22Rv1 (cell line): ENCODE measurements around the gene LRRC63.

Experiments used
- ZFX ChIP-seq: fragments of 450-650 bp; IDR thresholded peaks from 2 replicates; pipeline ENCODE4 v1.6.1; 2017; ENCODE audit warnings: antibody characterized with exemption, borderline replicate concordance
- TF ChIP-seq, protein P1 (sequence below): fragments of 450-650 bp; IDR thresholded peaks from 2 replicates; pipeline ENCODE4 v1.5.1; 2017; ENCODE audit warnings: mild to moderate bottlenecking

DNA sequence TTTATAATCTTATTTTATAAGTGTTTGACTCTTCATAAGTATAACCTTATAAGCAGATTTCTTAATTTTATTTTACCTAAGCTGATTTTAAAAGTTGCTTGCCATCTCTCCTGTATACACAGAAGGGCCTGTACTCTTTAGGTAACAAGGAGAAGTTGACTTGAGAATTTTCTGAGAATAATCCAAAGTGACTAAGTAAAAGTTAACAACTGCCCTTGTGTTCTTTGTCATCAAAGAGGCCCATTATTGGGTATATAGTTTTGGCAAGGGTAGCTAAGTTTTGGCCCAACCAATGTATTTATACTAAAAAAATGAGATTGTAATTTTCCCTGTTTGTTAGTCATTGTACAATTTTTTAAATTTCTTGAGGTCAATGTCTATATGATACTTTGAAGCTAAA lies 32.9 kb upstream of the LRRC63 start:
- TF ChIP-seq, protein P1, sequence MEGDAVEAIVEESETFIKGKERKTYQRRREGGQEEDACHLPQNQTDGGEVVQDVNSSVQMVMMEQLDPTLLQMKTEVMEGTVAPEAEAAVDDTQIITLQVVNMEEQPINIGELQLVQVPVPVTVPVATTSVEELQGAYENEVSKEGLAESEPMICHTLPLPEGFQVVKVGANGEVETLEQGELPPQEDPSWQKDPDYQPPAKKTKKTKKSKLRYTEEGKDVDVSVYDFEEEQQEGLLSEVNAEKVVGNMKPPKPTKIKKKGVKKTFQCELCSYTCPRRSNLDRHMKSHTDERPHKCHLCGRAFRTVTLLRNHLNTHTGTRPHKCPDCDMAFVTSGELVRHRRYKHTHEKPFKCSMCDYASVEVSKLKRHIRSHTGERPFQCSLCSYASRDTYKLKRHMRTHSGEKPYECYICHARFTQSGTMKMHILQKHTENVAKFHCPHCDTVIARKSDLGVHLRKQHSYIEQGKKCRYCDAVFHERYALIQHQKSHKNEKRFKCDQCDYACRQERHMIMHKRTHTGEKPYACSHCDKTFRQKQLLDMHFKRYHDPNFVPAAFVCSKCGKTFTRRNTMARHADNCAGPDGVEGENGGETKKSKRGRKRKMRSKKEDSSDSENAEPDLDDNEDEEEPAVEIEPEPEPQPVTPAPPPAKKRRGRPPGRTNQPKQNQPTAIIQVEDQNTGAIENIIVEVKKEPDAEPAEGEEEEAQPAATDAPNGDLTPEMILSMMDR: no peak
- TF ChIP-seq ZFX: no peak
